Esophagus squamous epithelium (tissue), 4 donors: ENCODE measurements around the gene NUP85.

ENCODE experiments used
- POLR2A ChIP-seq, 4 donors: fragments of 450-650 bp; IDR thresholded peaks; one replicate each; pipeline ENCODE4 v1.6.1; 2017; ENCODE audit warnings: antibody characterized with exemption in 4 of 4, mild to moderate bottlenecking in 4 of 4, moderate library complexity in 3 of 4
- TF ChIP-seq, protein P1 (sequence below), 6 experiments: fragments of 450-650 bp in 4 of 6; fragments of 200-600 bp in 2 of 6; sonication (generic) in 2 of 6; IDR thresholded peaks; one replicate each; pipeline ENCODE4 v1.5.1; 2016 to 2019; ENCODE audit warnings: antibody characterized with exemption in 6 of 6, mild to moderate bottlenecking in 4 of 6, moderate library complexity in 4 of 6

DNA sequence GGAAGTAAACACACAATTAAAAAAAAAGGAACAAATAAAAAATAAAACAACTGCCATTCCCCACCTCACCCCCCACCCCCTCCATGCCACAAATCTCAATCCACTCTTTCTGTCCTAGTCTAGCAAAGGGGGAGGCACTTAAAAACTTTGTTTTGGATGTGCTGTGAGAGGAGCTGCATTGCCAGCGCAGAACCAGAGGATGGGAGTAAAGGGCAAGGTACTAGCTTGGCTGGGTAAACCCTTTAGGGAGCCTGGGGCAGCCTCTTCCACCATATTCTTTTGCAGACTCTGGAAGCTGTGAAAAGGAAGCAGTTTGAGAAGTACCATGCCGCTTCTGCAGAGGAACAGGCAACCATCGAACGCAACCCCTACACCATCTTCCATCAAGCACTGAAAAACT is 57.6 kb downstream of the NUP85 start:
- TF ChIP-seq POLR2A (IDR thresholded peaks at IDR 0.05), result no peak
- TF ChIP-seq, protein P1, sequence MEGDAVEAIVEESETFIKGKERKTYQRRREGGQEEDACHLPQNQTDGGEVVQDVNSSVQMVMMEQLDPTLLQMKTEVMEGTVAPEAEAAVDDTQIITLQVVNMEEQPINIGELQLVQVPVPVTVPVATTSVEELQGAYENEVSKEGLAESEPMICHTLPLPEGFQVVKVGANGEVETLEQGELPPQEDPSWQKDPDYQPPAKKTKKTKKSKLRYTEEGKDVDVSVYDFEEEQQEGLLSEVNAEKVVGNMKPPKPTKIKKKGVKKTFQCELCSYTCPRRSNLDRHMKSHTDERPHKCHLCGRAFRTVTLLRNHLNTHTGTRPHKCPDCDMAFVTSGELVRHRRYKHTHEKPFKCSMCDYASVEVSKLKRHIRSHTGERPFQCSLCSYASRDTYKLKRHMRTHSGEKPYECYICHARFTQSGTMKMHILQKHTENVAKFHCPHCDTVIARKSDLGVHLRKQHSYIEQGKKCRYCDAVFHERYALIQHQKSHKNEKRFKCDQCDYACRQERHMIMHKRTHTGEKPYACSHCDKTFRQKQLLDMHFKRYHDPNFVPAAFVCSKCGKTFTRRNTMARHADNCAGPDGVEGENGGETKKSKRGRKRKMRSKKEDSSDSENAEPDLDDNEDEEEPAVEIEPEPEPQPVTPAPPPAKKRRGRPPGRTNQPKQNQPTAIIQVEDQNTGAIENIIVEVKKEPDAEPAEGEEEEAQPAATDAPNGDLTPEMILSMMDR (IDR thresholded peaks at IDR 0.05), result no peak
